Measurements from ENCODE around the gene DYNC1LI2. TPM values are rescaled to one million over a fixed set of nuclear protein-coding genes. Genes with fewer than 3 reads are reported as not detected.

Gene DYNC1LI2
- total RNA-seq, 8 experiments from 2014 or later: 71.9 to 174 (median 114) TPM

DNA sequence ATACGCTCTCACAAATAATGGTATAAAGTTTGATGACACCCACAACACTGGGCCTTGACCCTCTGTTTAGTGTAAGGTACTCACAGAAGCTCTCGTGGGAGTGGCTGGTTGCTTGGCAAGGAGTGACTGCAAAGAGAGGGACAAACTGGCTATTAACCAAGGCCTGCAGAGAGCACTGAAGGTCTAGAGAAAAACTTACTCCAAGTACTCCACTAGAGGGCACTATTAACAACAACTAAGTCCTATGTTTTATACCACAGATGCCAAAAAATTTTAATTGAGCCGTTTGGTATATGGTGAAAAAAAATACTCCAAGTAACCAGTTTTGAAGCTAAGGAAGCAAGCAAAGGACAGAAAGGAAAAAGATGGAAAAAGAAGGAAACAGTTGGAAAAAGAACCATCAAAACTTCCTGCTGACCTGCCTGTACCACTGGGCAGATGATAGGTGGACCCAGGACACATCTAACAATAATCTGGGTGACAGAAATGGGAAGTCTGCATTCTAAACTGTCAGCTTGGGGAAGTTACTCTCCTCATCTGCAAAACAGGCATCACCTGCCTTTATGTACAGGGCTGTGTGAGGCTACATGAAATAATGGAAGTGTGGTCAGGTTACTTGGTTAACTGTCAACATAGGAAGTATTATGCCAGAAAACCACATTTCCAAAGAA is 23.2 kb downstream of the DYNC1LI2 start:
- Histone ChIP-seq H3K4me3 (no peak overlapping the region), H3K27ac (no peak overlapping the region), H3K4me1 (replicated peaks in 1 of 2) (no peaks in the 10 kb centered on the region)
- 0 to 67% (median 33%) methylated on average over 1 to 3 of the region's 3 CpGs for WGBS, 10 experiments
- in situ Hi-C loops (cut with MboI; ENCODE audit: low pct_unique_long_range_greater_than_20kb in 2 of 9, low sequenced_read_pairs in 9 of 9, unreplicated experiment in 9 of 9): no loop called here
- ATAC-seq (replicated peaks in 6 of 8): peak in 6 of 8 experiments; percentile 52 to 96 (median 84)

DNA sequence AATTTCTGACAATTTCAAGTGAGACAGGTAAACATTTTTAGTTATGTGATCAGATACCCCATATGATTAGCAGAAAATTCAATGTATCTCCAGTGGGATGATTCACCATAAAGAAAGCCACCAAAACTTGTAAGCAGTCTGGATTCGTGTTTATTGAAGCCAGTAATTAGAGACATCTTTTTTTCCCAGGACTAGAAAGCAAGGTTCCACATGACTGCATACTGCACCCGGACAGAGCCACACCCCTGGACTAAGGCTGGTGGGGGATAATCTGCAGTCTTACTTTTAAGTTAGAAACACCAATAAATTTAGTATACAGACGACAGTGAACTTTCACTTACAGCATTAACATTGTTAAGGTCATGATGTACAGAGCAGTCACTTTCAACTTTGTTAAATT is 30.6 kb downstream of the DYNC1LI2 start:
- H3K4me3 ChIP-seq: no peak overlapping the region
- no peaks in the 10 kb centered on the region for H3K4me1 ChIP-seq (replicated peaks in 1 of 2)
- in situ Hi-C loops (cut with MboI; ENCODE audit: low pct_unique_long_range_greater_than_20kb in 2 of 9, low sequenced_read_pairs in 9 of 9, unreplicated experiment in 9 of 9): no loop called here
- no peak overlapping the region for H3K27ac ChIP-seq
- 0 to 100% (median 57%) methylated on average over 1 to 3 of the region's 3 CpGs; no CpG with 5 or more reads in 1 of the 10 experiments for WGBS, 10 experiments
- ATAC-seq (replicated peaks in 6 of 8): peak in 2 of 8 experiments; percentile 77 to 81

- no peak for ATAC-seq (replicated peaks in 6 of 8)
- in situ Hi-C loops (cut with MboI; ENCODE audit: low pct_unique_long_range_greater_than_20kb in 2 of 9, low sequenced_read_pairs in 9 of 9, unreplicated experiment in 9 of 9): no loop called here
- WGBS, 10 experiments: 92 to 100% (median 100%) methylated on average over 1 to 4 of the region's 4 CpGs; no CpG with 5 or more reads in 2 of the 10 experiments
- no peaks in the 10 kb centered on the region for H3K4me1 ChIP-seq (replicated peaks in 1 of 2)
- no peak overlapping the region for H3K27ac ChIP-seq
- H3K4me3 ChIP-seq: no peak overlapping the region
Measured at GRCh38 chr16:66719246-66719645, 32.2 kb downstream of the DYNC1LI2 start.

- ATAC-seq (replicated peaks in 6 of 8): no peak
- H3K4me1 ChIP-seq (replicated peaks in 1 of 2): no peaks in the 10 kb centered on the region
- no peak overlapping the region for H3K4me3 ChIP-seq
- in situ Hi-C loops (cut with MboI; ENCODE audit: low pct_unique_long_range_greater_than_20kb in 2 of 9, low sequenced_read_pairs in 9 of 9, unreplicated experiment in 9 of 9): no loop called here
- no peak overlapping the region for H3K27ac ChIP-seq
- 21 to 100% (median 85%) methylated on average over 1 to 4 of the region's 4 CpGs; no CpG with 5 or more reads in 5 of the 10 experiments for WGBS, 10 experiments
Measured at GRCh38 chr16:66717776-66718175, 33.6 kb downstream of the DYNC1LI2 start.

DNA sequence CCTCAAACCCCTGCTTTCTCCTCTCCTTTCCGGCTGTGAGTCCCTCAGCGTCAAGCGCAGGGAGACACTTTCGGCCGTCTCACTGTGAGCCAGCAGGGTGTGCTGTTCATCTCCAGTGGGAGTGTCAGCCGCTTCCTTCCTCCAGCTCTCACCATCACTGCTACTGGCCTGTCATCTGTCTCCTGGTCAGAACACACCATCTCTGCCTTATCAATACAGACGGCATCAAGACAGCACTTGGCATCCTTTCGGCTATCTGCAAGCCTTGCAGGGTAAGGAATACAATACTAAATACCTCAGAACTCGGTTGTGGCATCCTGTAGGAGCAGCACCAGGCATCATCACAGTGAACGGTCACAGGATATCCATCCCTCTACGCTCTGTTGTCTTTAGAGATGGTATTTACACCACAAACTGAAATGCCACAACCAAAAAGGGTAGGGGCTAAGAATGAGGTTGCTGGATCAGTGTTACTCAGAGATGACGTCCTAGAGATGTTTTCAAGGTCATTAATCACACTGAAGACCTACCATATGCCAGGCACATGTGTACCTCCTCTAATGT is 34.2 kb downstream of the DYNC1LI2 start:
- no peak overlapping the region for H3K4me3 ChIP-seq
- no peak overlapping the region for H3K27ac ChIP-seq
- in situ Hi-C loops (cut with MboI; ENCODE audit: low pct_unique_long_range_greater_than_20kb in 2 of 9, low sequenced_read_pairs in 9 of 9, unreplicated experiment in 9 of 9): no loop called here
- no peaks in the 10 kb centered on the region for H3K4me1 ChIP-seq (replicated peaks in 1 of 2)
- 10 to 93% (median 63%) methylated on average over 1 to 8 of the region's 12 CpGs; no CpG with 5 or more reads in 1 of the 10 experiments for WGBS, 10 experiments
- ATAC-seq (replicated peaks in 6 of 8): peak in 7 of 8 experiments; percentile 24 to 82 (median 60)

GRCh38 chr16:66714654-66715307 is 36.6 kb downstream of the DYNC1LI2 start:
- WGBS, 10 experiments: 17 to 100% (median 73%) methylated on average over 1 to 4 of the region's 6 CpGs; no CpG with 5 or more reads in 2 of the 10 experiments
- H3K4me1 ChIP-seq (replicated peaks in 1 of 2): no peaks in the 10 kb centered on the region
- H3K27ac ChIP-seq: no peak overlapping the region
- in situ Hi-C loops (cut with MboI; ENCODE audit: low pct_unique_long_range_greater_than_20kb in 2 of 9, low sequenced_read_pairs in 9 of 9, unreplicated experiment in 9 of 9): no loop called here
- H3K4me3 ChIP-seq: no peak overlapping the region
- ATAC-seq (replicated peaks in 6 of 8): peak in 3 of 8 experiments; percentile 27 to 71 (median 29)

DNA sequence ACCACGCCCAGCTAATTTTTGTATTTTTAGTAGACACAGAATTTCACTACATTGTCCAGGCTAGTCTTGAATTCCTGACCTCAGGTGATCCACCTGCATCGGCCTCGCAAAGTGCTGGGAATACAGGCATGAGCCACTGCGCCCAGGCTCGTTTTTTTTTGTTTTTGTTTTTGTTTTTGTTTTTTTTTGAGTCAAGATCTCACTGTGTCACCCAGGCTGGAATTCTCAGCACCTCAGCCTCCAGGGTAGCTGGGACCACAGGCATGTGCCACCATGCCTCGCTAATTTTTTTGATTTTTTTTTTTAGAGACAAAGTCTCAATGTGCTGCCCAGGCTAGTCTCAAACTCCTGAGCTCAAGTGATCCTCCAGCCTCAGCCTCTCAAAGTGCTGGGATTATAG is 37.3 kb downstream of the DYNC1LI2 start:
- in situ Hi-C loops (cut with MboI; ENCODE audit: low pct_unique_long_range_greater_than_20kb in 2 of 9, low sequenced_read_pairs in 9 of 9, unreplicated experiment in 9 of 9): no loop called here
- ATAC-seq (replicated peaks in 6 of 8): no peak
- 62 to 100% (median 83%) methylated on average over 1 to 6 of the region's 6 CpGs; no CpG with 5 or more reads in 1 of the 10 experiments for WGBS, 10 experiments
- H3K4me3 ChIP-seq: no peak overlapping the region
- no peak overlapping the region for H3K27ac ChIP-seq
- no peaks in the 10 kb centered on the region for H3K4me1 ChIP-seq (replicated peaks in 1 of 2)

DNA sequence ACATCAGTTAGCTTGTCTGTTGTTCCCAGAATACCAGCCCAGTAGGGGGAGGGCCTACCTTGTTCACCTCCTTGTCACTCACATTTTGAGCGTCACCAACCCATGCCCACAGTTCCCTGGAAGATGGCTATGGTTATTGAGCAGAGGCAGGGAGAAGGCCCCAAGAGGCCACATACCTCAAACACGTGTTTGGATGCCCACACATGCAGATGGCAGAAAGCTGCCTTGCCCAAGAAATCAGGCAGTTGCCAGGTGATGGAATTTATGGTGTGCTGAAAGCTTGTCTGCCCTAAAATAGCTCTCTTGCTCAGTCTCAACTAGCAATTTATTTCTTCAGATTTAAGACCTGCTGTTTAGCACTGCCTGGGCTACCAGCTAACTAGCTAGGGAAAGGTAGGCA is 38.3 kb downstream of the DYNC1LI2 start:
- in situ Hi-C loops (cut with MboI; ENCODE audit: low pct_unique_long_range_greater_than_20kb in 2 of 9, low sequenced_read_pairs in 9 of 9, unreplicated experiment in 9 of 9): no loop called here
- ATAC-seq (replicated peaks in 6 of 8): peak in 3 of 8 experiments; percentile 16 to 58 (median 34)
- WGBS, 10 experiments: 0 to 83% (median 50%) methylated on average over 1 to 2 of the region's 2 CpGs; no CpG with 5 or more reads in 5 of the 10 experiments
- no peak overlapping the region for H3K4me3 ChIP-seq
- H3K4me1 ChIP-seq (replicated peaks in 1 of 2): no peaks in the 10 kb centered on the region
- H3K27ac ChIP-seq: no peak overlapping the region

DNA sequence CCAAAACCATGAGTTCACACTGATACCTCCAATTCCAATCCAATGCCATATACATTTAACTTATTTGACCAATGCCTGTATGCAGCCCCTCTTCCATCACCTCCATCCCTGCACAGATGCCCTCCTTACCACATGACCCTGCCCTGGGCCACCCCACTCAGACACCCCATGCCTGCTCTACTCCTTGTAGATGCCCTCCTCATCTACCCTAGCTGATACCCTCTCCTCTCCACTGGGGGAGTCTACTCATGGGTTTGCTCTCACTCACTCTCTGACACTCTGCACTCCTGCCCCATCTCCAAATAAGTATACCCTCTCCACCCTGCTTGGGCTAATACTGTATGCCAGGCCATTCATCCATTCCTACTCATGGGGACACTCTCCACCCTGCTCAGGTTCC is 38.9 kb downstream of the DYNC1LI2 start:
- H3K27ac ChIP-seq: no peak overlapping the region
- in situ Hi-C loops (cut with MboI; ENCODE audit: low pct_unique_long_range_greater_than_20kb in 2 of 9, low sequenced_read_pairs in 9 of 9, unreplicated experiment in 9 of 9): no loop called here
- peak in 3 of 8 experiments; percentile 9 to 26 (median 12) for ATAC-seq (replicated peaks in 6 of 8)

DNA sequence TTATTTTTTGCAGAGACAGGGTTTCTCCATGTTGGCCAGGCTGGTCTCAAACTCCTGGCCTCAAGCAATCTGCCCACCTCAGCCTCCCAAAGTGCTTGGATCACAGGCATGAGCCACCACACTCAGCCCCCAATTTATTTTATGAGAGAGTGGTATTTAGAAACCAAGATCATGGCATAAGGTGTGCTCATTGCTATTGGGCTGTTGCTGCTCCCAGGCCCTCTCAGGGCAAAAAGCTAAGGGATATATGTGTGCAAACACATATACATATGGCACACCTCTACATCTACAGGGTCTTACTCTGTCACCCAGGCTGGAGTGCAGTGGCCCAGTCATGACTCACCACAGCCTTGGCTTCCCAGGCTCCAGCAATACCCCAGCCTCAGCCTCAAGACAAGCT is 39.8 kb downstream of the DYNC1LI2 start:
- in situ Hi-C loops (cut with MboI; ENCODE audit: low pct_unique_long_range_greater_than_20kb in 2 of 9, low sequenced_read_pairs in 9 of 9, unreplicated experiment in 9 of 9): no loop called here
- H3K4me1 ChIP-seq (replicated peaks in 1 of 2): no peaks in the 10 kb centered on the region
- H3K27ac ChIP-seq: no peak overlapping the region
- ATAC-seq (replicated peaks in 6 of 8): no peak
- H3K4me3 ChIP-seq: no peak overlapping the region

More for the DNA sequence above, 38.9 kb downstream of the DYNC1LI2 start:
- no peaks in the 10 kb centered on the region for H3K4me1 ChIP-seq (replicated peaks in 1 of 2)
- H3K4me3 ChIP-seq: no peak overlapping the region

- peak in 1 of 8 experiments; percentile 17 for ATAC-seq (replicated peaks in 6 of 8)
- Histone ChIP-seq H3K4me1 (replicated peaks in 1 of 2) (no peaks in the 10 kb centered on the region), H3K4me3 (no peak overlapping the region), H3K27ac (no peak overlapping the region)
- in situ Hi-C loops (cut with MboI; ENCODE audit: low pct_unique_long_range_greater_than_20kb in 2 of 9, low sequenced_read_pairs in 9 of 9, unreplicated experiment in 9 of 9): no loop called here
- 33 to 94% (median 80%) methylated on average over 1 to 4 of the region's 8 CpGs; no CpG with 5 or more reads in 6 of the 10 experiments for WGBS, 10 experiments
Measured at GRCh38 chr16:66706506-66706880, 44.9 kb downstream of the DYNC1LI2 start.

- H3K4me3 ChIP-seq: no peak overlapping the region
Measured at GRCh38 chr16:66705790-66706505, 45.5 kb downstream of the DYNC1LI2 start.

More at GRCh38 chr16:66705790-66706505, 45.5 kb downstream of the DYNC1LI2 start:
- H3K4me1 ChIP-seq (replicated peaks in 1 of 2): no peaks in the 10 kb centered on the region
- peak in 3 of 8 experiments; percentile 26 to 84 (median 49) for ATAC-seq (replicated peaks in 6 of 8)
- WGBS, 10 experiments: 0 to 100% (median 88%) methylated on average over 1 to 11 of the region's 11 CpGs
- in situ Hi-C loops (cut with MboI; ENCODE audit: low pct_unique_long_range_greater_than_20kb in 2 of 9, low sequenced_read_pairs in 9 of 9, unreplicated experiment in 9 of 9): no loop called here
- H3K27ac ChIP-seq: no peak overlapping the region

Data from motor neuron (in vitro differentiated cells).